C4-2B (cell line): Measurements from ENCODE around the gene EVC.

Experiments used
- CTCF ChIP-seq: fragments of 450-650 bp; conservative IDR thresholded peaks from 2 replicates; pipeline ENCODE4 v1.5.1; 2017; ENCODE audit warnings: mild to moderate bottlenecking
- ZFX ChIP-seq: fragments of 450-650 bp; IDR thresholded peaks from 2 replicates; pipeline ENCODE4 v1.6.1; 2017

DNA sequence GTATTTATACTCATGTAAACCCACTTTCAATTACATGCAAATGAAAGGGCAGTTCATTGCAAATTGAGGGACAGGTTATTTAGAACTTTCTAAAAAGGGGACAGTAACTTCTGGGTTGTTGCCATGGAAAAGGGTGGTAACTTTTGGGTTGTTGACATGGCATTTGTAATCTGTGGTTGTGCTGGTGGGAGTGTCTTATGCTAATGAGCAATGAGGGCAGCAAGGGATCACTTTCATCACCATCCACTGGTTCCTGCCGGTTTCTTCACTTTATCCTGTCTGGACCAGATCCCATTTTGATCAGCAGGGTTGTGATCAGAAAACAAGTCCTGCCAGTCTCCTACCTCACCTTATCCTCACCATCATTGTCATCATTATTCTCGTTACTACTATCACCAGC lies 32.0 kb downstream of the EVC start:
- no peak for TF ChIP-seq CTCF
- TF ChIP-seq ZFX = no peak
